ENCODE data around the gene PDGFB.

Gene PDGFB

DNA sequence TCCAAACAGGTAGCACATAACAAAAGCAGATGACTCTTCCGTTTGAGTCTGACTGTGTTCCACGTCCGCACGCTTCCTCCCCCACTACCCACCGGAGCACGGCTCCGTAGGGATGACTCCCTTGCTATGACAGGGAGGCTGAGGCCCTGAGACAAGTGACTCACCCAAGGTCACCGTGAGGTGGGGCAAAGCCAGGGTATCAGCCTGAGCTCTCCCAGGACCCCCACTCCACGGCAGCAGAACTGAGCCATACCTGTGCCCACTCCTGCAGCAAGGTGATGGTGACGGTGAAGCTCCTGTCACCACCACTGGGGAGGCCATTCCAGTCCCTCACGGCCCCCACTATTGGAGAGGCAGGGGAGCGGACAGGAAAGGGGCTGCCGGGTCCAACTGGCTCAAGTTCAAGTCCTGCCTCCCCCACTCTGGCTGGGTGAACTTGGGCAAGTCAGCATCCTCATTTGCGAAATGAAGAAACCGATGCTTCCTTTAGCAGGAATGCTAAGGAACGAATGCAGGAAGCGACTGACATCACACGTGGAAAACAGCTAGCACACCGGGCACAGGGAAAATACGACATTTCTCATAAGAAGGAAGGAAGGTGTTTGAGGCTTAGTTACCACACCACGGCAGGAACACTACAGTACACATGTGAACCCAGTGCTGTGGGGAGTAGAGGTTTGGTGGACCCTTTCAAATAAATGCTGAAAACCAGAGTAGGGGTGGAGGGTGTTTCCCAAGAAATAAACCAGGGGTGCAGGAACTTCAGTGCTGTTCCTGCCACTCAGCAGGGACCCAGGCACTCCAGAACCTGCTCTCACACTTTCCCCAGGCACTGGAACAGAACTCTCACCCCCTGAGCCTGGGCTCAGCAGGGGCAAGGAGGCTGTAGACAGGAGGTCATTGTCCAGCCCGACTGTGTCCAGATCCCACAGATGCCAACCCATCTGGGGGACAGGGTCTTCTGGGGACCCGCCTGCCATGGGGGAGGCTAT lies 59.9 kb downstream of the PDGFB start:
- in situ Hi-C loops (cut with HindIII; ENCODE audit: low pct_ligation_motif_present, low sequenced_read_pairs): no loop called here
- Histone ChIP-seq H3K4me3 (ENCODE audit: low read depth, low read length) (no peak overlapping the region), H3K27ac (peak overlapping the region; percentile 38), H3K36me3 (replicated peaks) (no peaks in the 10 kb centered on the region), H3K27me3 (replicated peaks) (no peaks in the 10 kb centered on the region)
- TF ChIP-seq, protein P1, sequence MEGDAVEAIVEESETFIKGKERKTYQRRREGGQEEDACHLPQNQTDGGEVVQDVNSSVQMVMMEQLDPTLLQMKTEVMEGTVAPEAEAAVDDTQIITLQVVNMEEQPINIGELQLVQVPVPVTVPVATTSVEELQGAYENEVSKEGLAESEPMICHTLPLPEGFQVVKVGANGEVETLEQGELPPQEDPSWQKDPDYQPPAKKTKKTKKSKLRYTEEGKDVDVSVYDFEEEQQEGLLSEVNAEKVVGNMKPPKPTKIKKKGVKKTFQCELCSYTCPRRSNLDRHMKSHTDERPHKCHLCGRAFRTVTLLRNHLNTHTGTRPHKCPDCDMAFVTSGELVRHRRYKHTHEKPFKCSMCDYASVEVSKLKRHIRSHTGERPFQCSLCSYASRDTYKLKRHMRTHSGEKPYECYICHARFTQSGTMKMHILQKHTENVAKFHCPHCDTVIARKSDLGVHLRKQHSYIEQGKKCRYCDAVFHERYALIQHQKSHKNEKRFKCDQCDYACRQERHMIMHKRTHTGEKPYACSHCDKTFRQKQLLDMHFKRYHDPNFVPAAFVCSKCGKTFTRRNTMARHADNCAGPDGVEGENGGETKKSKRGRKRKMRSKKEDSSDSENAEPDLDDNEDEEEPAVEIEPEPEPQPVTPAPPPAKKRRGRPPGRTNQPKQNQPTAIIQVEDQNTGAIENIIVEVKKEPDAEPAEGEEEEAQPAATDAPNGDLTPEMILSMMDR (IDR thresholded peaks at IDR 0.05; ENCODE audit: low read depth, low read length, missing control alignments): no peak
- no peak for DNase-seq

DNA sequence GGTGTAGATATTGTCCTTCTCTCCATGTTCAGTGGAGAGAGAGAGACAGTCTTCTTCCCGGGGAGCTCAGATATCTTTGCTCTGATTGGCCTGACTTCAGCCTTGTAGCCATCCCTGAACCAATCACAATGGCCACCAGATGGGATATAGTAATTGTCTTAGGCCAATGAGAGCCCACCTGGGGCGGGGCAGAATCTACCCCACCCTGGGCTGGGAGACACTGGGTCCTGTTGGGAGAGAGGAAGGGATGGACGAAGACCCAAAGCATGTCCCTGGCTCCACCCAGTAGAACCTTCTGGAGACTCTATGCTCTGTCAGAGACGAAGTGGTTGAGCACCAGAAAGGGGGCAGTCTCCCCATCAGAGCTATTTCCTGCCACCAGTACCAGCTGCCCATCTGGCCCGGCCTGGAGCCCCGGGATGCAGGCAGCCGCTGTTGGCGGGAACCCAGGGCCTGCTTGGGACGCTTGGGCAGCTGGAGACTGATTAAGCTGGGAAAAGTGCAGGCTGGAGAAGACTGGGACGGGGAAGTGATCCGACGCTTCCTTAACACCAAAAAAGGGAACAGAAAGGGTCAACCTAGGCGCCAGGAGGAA lies 60.7 kb downstream of the PDGFB start:
- no peak overlapping the region for H3K4me3 ChIP-seq (ENCODE audit: low read depth, low read length)
- TF ChIP-seq, protein P1 (IDR thresholded peaks at IDR 0.05; ENCODE audit: low read depth, low read length, missing control alignments): no peak
- H3K36me3 ChIP-seq (replicated peaks): no peaks in the 10 kb centered on the region
- peak; percentile 81 for DNase-seq
- in situ Hi-C loops (cut with HindIII; ENCODE audit: low pct_ligation_motif_present, low sequenced_read_pairs): no loop called here
- H3K27ac ChIP-seq: peak overlapping the region; percentile 38
- no peaks in the 10 kb centered on the region for H3K27me3 ChIP-seq (replicated peaks)

DNA sequence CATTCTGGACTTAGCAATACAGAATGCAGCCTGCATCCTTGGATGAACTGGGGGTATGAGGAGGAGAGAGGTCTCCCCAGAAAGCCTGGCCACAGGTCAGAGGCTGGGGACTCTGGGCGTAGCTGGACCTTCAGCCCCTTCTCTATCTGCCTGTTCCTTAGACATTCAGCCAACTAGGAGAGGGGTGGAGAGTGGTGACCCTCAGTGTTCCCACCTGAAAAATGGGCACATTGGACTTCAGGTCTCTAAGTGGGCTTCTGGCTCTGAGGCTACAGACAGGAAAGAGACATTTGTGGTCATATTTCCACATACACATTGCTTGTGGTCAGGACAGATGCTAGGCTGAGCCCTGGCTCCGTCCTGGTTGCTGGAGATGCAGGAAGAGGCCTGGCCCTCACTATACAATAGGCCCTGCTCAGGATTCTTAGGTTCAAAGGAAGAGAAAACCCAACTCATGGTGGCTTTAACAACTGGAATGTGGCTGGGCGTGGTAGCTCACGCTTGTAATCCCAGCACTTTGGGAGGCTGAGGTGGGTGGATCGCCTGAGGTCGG lies 62.2 kb downstream of the PDGFB start:
- no peak for DNase-seq
- Histone ChIP-seq H3K27me3 (replicated peaks) (no peaks in the 10 kb centered on the region), H3K27ac (no peak overlapping the region), H3K4me3 (ENCODE audit: low read depth, low read length) (no peak overlapping the region), H3K36me3 (replicated peaks) (no peaks in the 10 kb centered on the region)
- in situ Hi-C loops (cut with HindIII; ENCODE audit: low pct_ligation_motif_present, low sequenced_read_pairs): no loop called here
- TF ChIP-seq, protein P1 (IDR thresholded peaks at IDR 0.05; ENCODE audit: low read depth, low read length, missing control alignments): no peak

DNA sequence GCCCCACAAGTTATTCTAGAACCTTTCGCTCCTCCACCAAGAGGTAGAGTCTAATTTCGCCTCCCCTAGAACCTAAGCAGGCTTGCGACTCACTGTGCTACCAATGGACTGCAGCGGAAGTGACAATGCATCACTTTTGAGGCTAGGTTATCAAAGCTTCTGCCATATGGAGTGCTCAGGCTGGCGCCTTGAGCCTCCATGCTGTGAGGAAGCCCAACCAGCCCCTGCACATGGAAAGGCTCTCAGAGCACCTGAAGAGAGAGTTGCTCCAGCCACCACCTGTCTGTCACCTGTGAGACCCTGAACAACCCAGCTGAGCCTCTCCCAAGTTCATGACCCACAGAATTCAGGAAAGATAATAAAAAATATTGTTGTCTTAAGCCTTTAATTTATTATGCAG lies 63.0 kb downstream of the PDGFB start:
- no peaks in the 10 kb centered on the region for H3K27me3 ChIP-seq (replicated peaks)
- H3K27ac ChIP-seq: no peak overlapping the region
- H3K36me3 ChIP-seq (replicated peaks): no peaks in the 10 kb centered on the region
- no peak for DNase-seq
- in situ Hi-C loops (cut with HindIII; ENCODE audit: low pct_ligation_motif_present, low sequenced_read_pairs): no loop called here
- TF ChIP-seq, protein P1 (IDR thresholded peaks at IDR 0.05; ENCODE audit: low read depth, low read length, missing control alignments): no peak
- H3K4me3 ChIP-seq (ENCODE audit: low read depth, low read length): no peak overlapping the region

DNA sequence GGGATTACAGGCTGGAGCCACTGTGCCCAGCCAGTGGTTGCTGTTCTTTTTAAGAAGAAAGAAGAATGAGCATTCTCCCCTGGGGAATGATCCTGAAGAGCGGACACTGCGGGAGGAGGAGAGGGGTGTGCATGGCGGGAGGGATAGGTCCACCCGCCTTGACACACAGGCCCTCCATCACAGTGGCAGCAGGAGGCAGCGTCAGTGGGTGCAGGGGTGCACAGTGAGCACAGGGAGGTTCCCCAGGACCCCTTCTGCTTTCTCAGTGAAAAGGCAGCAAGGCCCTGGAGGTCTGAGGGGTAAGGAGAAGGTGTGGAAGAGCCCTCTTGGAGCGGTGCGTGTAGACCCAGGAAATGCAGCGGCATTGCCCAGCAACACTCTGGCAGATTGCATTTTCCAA lies 63.4 kb downstream of the PDGFB start:
- Histone ChIP-seq H3K36me3 (replicated peaks) (no peaks in the 10 kb centered on the region), H3K27ac (no peak overlapping the region), H3K4me3 (ENCODE audit: low read depth, low read length) (no peak overlapping the region), H3K27me3 (replicated peaks) (no peaks in the 10 kb centered on the region)
- TF ChIP-seq, protein P1 (IDR thresholded peaks at IDR 0.05; ENCODE audit: low read depth, low read length, missing control alignments): no peak
- in situ Hi-C loops (cut with HindIII; ENCODE audit: low pct_ligation_motif_present, low sequenced_read_pairs): no loop called here
- no peak for DNase-seq

All from brain microvascular endothelial cell (primary cell).